Measurements from ENCODE around the gene CCNG2. TPM values are rescaled to one million over a fixed set of nuclear protein-coding genes. Genes with fewer than 3 reads are reported as not detected.

The CCNG2 gene
- total and polyA plus RNA-seq, 10 of the 15 experiments (the other 5 are each of a cell fraction or from before 2014, with no cell fraction given) = 1.9 to 70.6 (median 5.9) TPM

- TF ChIP-seq BACH1 (IDR thresholded peaks at IDR 0.05; ENCODE audit: borderline replicate concordance) = peak; percentile 90
- TF ChIP-seq ZBED1 (IDR thresholded peaks at IDR 0.05; ENCODE audit: borderline replicate concordance) = no peak
- peak; percentile 48; the same call in 1 of the 2 replicates for TF ChIP-seq YY1 (IDR thresholded peaks at IDR 0.05; ENCODE audit: low read depth, low read length)
- TF ChIP-seq RAD51 (IDR thresholded peaks at IDR 0.05) = peak; percentile 96
- no peak for TF ChIP-seq MYB (IDR thresholded peaks at IDR 0.05; ENCODE audit: borderline replicate concordance, low read depth, low read length)
- peak; percentile 98 for TF ChIP-seq STAT1 (conservative IDR thresholded peaks at IDR 0.05)
- TF ChIP-seq HSF1 (IDR thresholded peaks at IDR 0.05; ENCODE audit: low read depth, low read length) = no peak
- peak; percentile 53; the same call in 1 of the 2 replicates for TF ChIP-seq ZBTB33 (IDR thresholded peaks at IDR 0.05)
- TF ChIP-seq TCF12 (IDR thresholded peaks at IDR 0.05; ENCODE audit: low read depth, low read length) = 0 out of 2 replicates have a peak, but pooled peaks have one; percentile 10
- no peak for TF ChIP-seq RCOR1 (conservative IDR thresholded peaks at IDR 0.05; ENCODE audit: low read depth, low read length)
- no peak for TF ChIP-seq EZH2 (IDR thresholded peaks at IDR 0.05; ENCODE audit: borderline replicate concordance, control insufficient read depth, low read depth, low read length)
- TF ChIP-seq NKRF (conservative IDR thresholded peaks at IDR 0.05) = peak; percentile 100
- no peak for TF ChIP-seq SUPT20H (IDR thresholded peaks at IDR 0.05; ENCODE audit: borderline replicate concordance, control insufficient read depth, low read depth, low read length)
- TF ChIP-seq CBX3 (IDR thresholded peaks at IDR 0.05; ENCODE audit: borderline replicate concordance, low read depth) = no peak
- peak; percentile 33; the same call in 1 of the 2 replicates for TF ChIP-seq ZNF592 (IDR thresholded peaks at IDR 0.05)
- TF ChIP-seq CREM (IDR thresholded peaks at IDR 0.05; ENCODE audit: low read depth) = peak; percentile 61
- TF ChIP-seq EGR1 (IDR thresholded peaks at IDR 0.05; ENCODE audit: borderline replicate concordance in 1 of 2, low read depth in 2 of 2, low read length in 2 of 2) = peak in 1 of 2 experiments; percentile 88; a peak in 2 of 3 replicates
- no peak for TF ChIP-seq NRF1 (conservative IDR thresholded peaks at IDR 0.05; ENCODE audit: low read depth, low read length)
- TF ChIP-seq BCL11A (IDR thresholded peaks at IDR 0.05; ENCODE audit: low read depth, low read length) = no peak
Measured at GRCh38 chr4:77156912-77157858, at the start of gene CCNG2 (continued).

Measured in GM12878 (cell line).